Measurements from ENCODE around the gene CYP17A1.
"Not testable (repeated sequence)": the region's sequence is repeated elsewhere in the genome, so short reads cannot be mapped to it uniquely, and the experiment has no call there.

Gene CYP17A1

GRCh38 chr10:102834143-102834542 is 3.1 kb downstream of the CYP17A1 start:
- no peak for DNase-seq

GRCh38 chr10:102832987-102833386 is 4.2 kb downstream of the CYP17A1 start:
- no peak for DNase-seq

GRCh38 chr10:102832248-102832647 is 5.0 kb downstream of the CYP17A1 start:
- no peak for DNase-seq

GRCh38 chr10:102831322-102832071 is 5.7 kb downstream of the CYP17A1 start:
- no peak for DNase-seq

- no peak for DNase-seq
Observed at GRCh38 chr10:102827597-102827975, 9.6 kb downstream of the CYP17A1 start.

GRCh38 chr10:102826148-102826796 is 10.9 kb downstream of the CYP17A1 start:
- no peak for DNase-seq

- no peak for DNase-seq
Observed at GRCh38 chr10:102824664-102825063, 12.5 kb downstream of the CYP17A1 start.

GRCh38 chr10:102822222-102822621 is 15.0 kb downstream of the CYP17A1 start:
- no peak for DNase-seq

- DNase-seq: not testable (repeated sequence)
Observed at GRCh38 chr10:102820008-102820407, 17.2 kb downstream of the CYP17A1 start.

- no peak for DNase-seq
Observed at GRCh38 chr10:102819054-102819453, 18.2 kb downstream of the CYP17A1 start.

GRCh38 chr10:102817175-102817574 is 20.0 kb downstream of the CYP17A1 start:
- no peak for DNase-seq

GRCh38 chr10:102815790-102816549 is 21.2 kb downstream of the CYP17A1 start:
- DNase-seq: no peak

- no peak for DNase-seq
Observed at GRCh38 chr10:102814873-102815661, 22.1 kb downstream of the CYP17A1 start.

GRCh38 chr10:102814453-102814871 is 22.8 kb downstream of the CYP17A1 start:
- no peak for DNase-seq

GRCh38 chr10:102813734-102814452 is 23.3 kb downstream of the CYP17A1 start:
- DNase-seq: no peak

- DNase-seq: no peak
Observed at GRCh38 chr10:102813017-102813541, 24.1 kb downstream of the CYP17A1 start.

- no peak for DNase-seq
Observed at GRCh38 chr10:102812231-102812876, 24.9 kb downstream of the CYP17A1 start.

- DNase-seq: no peak
Observed at GRCh38 chr10:102811346-102811745, 25.9 kb downstream of the CYP17A1 start.

- no peak for DNase-seq
Observed at GRCh38 chr10:102808380-102808779, 28.8 kb downstream of the CYP17A1 start.

GRCh38 chr10:102804382-102805055 is 32.7 kb downstream of the CYP17A1 start:
- no peak for DNase-seq

Data from activated CD4-positive, CD25-positive, alpha-beta regulatory T cell (primary cell).